HL-60 (cell line): ENCODE results near the gene TPO.

Experiments
- DNase-seq, 2 experiments: peaks; one replicate each; pipeline ENCODE4 v3.0.0-alpha.2; 2010 to 2020; ENCODE audit warnings: low read depth in 1 of 2, low spot score in 1 of 2
- H3K27ac ChIP-seq: fragments of 250-450 bp; sonication (Bioruptor Pico); replicated peaks from 2 replicates; pipeline ENCODE4 v1.5.1; 2020; ENCODE audit warnings: mild to moderate bottlenecking, moderate library complexity
- H3K27me3 ChIP-seq: fragments of 250-450 bp; sonication (Bioruptor Pico); 2 replicates; pipeline ENCODE4 v1.5.1; 2021; ENCODE audit warnings: mild to moderate bottlenecking, moderate library complexity; ENCODE audit not compliant: insufficient read depth, poor library complexity, severe bottlenecking
- H3K4me3 ChIP-seq: replicated peaks from 2 replicates; pipeline ENCODE4 v1.5.1; 2011; ENCODE audit warnings: mild to moderate bottlenecking, control low read depth, low read length; ENCODE audit not compliant: insufficient read depth
- CTCF ChIP-seq: IDR thresholded peaks from one replicate; pipeline ENCODE4 v1.5.1; 2011; ENCODE audit warnings: low read length, control low read depth, inconsistent platforms; ENCODE audit not compliant: insufficient read depth
- GABPA ChIP-seq: IDR thresholded peaks from 2 replicates; pipeline ENCODE4 v1.6.1; 2012; ENCODE audit warnings: low read depth
- POLR2AphosphoS5 ChIP-seq: IDR thresholded peaks from 2 replicates; pipeline ENCODE4 v1.6.1; 2012; ENCODE audit warnings: low read depth
- SPI1 ChIP-seq: IDR thresholded peaks from 2 replicates; pipeline ENCODE4 v1.6.1; 2012; ENCODE audit warnings: low read depth, mild to moderate bottlenecking, borderline replicate concordance
- TF ChIP-seq, protein P1 (sequence below): IDR thresholded peaks from 2 replicates; pipeline ENCODE4 v1.6.1; 2012; ENCODE audit warnings: low read depth; ENCODE audit not compliant: insufficient replicate concordance

The TPO gene

GRCh38 chr2:1521191-1521877, 108.1 kb downstream of the TPO start:
- Histone ChIP-seq H3K27me3 (no peaks in the 10 kb centered on the region), H3K4me3 (no peak overlapping the region)

GRCh38 chr2:1521878-1522830, 108.9 kb downstream of the TPO start:
- DNase-seq, result no peak
- H3K4me3 ChIP-seq, result no peak overlapping the region
- TF ChIP-seq POLR2AphosphoS5, result no peak
- no peak for TF ChIP-seq CTCF
- TF ChIP-seq SPI1, result no peak
- no peak for TF ChIP-seq GABPA
- TF ChIP-seq, protein P1, sequence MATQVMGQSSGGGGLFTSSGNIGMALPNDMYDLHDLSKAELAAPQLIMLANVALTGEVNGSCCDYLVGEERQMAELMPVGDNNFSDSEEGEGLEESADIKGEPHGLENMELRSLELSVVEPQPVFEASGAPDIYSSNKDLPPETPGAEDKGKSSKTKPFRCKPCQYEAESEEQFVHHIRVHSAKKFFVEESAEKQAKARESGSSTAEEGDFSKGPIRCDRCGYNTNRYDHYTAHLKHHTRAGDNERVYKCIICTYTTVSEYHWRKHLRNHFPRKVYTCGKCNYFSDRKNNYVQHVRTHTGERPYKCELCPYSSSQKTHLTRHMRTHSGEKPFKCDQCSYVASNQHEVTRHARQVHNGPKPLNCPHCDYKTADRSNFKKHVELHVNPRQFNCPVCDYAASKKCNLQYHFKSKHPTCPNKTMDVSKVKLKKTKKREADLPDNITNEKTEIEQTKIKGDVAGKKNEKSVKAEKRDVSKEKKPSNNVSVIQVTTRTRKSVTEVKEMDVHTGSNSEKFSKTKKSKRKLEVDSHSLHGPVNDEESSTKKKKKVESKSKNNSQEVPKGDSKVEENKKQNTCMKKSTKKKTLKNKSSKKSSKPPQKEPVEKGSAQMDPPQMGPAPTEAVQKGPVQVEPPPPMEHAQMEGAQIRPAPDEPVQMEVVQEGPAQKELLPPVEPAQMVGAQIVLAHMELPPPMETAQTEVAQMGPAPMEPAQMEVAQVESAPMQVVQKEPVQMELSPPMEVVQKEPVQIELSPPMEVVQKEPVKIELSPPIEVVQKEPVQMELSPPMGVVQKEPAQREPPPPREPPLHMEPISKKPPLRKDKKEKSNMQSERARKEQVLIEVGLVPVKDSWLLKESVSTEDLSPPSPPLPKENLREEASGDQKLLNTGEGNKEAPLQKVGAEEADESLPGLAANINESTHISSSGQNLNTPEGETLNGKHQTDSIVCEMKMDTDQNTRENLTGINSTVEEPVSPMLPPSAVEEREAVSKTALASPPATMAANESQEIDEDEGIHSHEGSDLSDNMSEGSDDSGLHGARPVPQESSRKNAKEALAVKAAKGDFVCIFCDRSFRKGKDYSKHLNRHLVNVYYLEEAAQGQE, result no peak
- H3K27me3 ChIP-seq, result no peaks in the 10 kb centered on the region
- H3K27ac ChIP-seq, result no peak overlapping the region

More at GRCh38 chr2:1521191-1521877, 108.1 kb downstream of the TPO start:
- DNase-seq, result no peak
- TF ChIP-seq, protein P1, result no peak
- TF ChIP-seq POLR2AphosphoS5 (no peak), CTCF (no peak), SPI1 (no peak), GABPA (no peak)
- H3K27ac ChIP-seq, result no peak overlapping the region

DNA sequence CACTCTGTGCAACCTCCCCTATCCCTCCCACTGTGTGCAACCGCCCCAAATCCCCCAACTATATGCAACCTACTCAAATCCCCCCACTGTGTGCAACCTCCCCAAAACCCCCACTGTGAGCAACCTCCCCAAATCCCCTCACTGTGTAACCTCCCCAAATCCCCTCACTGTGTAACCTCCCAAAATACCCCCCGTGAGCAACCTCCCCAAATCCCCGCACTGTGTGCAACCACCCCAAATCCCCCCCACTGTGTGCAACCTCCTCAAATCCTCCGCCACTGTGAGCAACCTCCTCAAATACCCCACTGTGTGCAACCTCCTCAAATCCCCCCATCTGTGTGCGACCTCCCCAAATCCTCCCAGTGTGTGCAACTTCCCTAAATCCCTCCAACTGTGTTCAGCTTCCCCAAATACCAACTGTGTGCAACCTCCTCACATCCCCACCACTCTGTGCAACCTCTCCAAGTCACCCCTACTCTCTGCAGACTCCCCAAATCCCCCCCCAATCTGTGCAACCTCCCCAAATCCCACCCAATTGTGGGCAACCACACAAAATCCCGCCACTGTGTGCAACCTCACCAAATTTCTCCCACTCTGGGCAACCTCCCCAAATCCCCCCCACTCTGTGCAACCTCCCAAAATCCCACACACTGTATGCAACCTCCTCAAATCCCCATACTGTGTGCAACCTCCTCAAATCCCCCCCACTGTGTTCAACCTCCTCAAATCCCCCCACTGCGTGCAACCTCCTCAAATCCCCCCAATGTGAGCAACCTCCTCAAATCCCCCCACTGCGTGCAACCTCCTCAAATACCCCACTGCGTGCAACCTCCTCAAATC, 114.1 kb downstream of the TPO start:
- TF ChIP-seq CTCF, result no peak
- TF ChIP-seq SPI1, result no peak
- TF ChIP-seq, protein P1, result no peak
- no peak for TF ChIP-seq GABPA
- TF ChIP-seq POLR2AphosphoS5, result no peak
- Histone ChIP-seq H3K4me3 (no peak overlapping the region), H3K27ac (no peak overlapping the region), H3K27me3 (no peaks in the 10 kb centered on the region)
- no peak for DNase-seq
